ENCODE data around the gene EMC1.
A peak's percentile ranks its signal among the peaks of the same experiment; 100 is the strongest.

Gene EMC1

DNA sequence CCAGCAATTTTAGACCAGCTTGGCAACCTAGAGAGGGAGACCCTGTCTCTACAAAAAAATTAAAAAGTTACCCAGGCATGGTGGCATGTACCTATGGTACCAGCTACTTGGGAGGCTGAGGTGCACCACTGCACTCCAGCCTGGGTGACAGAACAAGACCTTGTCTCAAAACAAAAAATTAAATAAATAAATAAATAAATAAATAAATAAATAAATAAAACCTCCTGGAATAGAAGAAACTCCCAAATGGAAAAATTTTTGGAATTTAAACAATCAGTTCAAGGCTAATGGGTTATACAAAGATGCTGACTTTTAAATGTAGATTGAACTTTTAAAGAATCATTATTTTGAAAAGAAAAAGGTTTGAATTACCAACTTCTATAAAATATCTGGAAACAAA lies 63.5 kb downstream of the EMC1 start:
- DNase-seq = no peak

DNA sequence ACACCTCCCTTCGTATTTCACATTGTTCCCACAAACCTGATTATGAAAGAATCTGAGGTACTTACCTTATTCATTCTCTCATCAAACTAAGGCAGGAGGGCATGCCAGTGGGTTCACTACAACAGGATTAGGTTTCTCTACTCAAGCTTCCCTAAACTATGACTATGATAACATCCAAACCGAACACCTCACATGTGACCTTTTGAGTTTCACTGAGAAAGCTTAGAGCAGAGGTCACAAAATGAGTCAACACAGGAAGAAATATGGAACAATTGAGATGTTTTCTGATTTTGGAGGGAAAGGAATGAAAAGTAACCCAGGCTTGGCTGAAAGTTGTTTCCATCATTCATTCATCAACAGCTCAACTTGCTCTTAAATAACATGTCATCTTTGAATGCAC lies 65.3 kb downstream of the EMC1 start:
- no peak for DNase-seq

DNA sequence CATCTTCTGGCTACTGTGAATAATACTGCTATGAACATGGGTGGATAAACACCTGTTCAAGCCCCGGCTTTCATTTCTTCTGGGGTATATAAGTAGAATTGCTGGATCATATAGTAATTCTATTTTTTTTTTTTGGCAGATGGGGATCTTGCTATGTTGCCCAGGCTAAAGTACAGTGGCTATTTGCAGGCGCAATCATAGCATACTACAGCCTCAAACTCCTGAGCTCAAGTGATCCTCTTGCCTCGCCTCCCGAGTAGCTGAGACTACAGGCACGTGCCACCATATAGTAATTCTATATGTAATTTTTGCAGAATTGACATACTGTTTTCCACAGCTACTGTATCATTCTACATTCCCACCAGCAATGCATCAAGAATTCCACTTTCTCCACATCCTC lies 69.1 kb downstream of the EMC1 start:
- no peak for DNase-seq

DNA sequence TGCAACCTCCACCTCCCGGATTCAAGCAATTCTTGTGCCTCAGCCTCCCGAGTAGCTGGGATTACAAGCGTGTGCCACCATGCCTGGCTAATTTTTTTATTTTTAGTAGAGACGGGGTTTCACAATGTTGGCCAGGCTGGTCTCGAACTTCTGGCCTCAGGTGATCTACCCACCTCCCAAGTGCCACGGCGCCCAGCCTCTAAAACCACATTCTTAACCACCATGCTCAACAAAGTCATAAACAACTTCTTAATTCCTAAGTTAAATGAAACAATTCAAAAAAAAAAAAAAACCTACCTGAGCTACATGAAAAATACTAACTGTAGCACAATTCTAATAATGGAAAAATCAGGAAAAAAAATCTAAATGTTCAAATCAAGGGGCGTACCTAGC lies 71.1 kb downstream of the EMC1 start:
- peak in 1 of 6 experiments; percentile 2 for DNase-seq

DNA sequence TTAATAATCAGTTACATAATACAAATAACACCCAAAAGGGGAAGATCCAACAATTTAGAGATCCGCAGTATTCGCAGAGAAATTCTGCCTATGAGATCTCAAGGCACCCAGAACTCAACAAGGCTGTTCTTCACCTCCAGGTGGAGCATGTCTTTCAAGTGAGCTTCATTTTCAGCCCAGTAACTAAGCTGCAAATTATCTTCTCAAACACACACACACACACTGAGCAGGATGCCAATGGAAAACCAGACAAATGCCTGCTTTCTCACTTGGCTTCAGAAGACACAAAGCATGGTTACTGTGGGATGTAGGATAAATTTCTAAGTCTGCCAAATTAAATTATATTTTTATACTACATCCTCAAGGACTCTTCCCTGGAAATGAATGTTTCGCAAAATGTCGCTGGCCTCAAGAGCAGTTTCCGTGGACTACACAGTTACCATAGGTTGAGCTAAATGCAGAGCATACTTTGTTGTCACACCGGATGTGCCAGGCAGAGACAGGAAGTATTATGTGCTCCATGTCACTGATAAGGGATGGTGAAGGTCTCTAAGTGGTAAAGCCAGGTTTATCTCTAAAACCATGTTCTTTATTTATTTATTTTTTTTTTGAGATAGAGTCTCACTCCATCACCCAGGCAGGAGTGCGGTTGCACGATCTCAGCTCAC lies 71.6 kb downstream of the EMC1 start:
- peak in 5 of 6 experiments; percentile 12 to 74 (median 45) for DNase-seq

DNA sequence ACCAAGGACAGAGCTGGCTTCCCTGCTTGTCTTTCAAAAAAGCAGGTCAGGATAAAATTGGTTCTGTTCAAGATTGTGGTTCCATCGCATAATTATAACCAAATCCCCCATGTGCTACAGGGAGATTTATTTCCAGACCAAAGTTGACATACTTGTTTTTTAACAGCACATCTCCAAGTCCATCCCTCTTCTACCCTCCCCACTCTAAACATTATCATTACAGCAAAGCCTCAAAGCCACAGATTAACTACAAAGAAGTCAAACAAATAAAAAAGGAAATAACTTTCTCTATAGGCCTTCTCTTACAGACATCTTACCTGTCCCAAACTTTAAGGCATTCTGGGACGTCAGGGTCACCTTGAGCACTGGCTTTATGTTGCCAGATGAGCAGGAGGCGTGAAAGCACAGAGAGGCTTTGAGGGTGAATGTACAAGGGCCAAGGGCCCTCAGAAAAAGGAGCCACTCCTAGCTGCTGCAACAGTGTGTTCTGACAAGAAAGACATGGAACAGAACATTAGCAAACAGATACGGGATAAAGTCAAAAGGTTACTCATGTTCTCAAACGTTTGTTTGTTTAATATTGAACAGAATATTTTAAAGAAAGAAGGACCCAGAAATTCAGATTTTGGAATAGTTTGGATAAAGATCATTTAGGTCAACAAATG lies 72.5 kb downstream of the EMC1 start:
- DNase-seq = no peak

DNA sequence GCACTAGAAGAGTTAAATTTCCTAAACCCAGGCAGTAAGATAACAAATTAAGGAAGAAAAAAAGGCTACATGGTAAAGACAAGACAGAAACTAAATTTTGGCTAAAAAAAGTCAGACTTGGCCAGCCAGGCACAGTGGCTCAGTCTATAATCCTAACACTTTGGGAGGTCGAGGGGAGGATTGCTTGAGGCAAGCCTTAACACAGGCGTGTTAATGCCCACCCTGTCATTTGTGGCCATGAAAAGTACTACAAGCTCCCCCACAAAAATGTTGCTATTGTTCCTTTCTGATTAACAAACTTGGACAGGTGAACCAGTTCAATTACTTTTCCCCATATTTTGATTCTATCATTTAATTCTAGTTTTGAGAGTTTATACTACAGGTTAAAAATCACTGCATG lies 73.5 kb downstream of the EMC1 start:
- no peak for DNase-seq

DNA sequence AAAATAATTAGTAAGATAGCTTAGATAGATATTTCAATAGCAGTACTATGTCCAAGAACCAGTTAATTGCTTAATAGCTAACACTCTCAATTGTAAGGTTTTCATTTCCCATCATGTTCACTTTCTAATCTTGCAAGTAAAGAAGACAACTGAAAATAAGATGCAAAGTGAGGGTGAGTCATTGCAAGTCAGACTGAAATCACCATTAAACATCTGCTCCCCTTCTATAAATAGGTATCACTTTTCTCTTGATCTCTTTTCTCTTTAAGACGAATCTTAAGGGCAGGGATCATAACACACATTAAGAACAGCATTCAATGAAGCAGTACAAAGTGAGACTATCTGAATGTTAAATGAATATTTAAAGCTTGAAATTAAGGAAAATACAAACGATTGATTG lies 81.7 kb downstream of the EMC1 start:
- no peak for DNase-seq

DNA sequence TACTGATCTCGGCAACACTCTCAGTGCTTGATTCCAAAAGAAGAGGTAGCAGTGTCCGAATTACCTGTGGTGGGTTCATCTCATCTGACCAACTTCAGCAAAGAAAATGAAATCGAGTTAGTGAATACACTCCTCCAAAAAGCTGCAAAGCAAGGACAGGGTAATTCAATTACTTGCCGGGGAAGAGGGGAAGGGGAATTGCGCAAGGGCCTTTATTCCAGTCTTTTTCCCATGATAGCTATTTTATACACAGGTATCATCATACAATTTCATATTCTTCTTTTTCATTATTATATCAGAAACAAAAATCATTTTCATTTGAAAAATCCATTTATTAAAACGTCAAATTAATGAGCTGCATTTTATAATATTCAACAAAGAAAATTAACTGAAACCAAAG lies 84.2 kb downstream of the EMC1 start:
- DNase-seq = no peak

DNA sequence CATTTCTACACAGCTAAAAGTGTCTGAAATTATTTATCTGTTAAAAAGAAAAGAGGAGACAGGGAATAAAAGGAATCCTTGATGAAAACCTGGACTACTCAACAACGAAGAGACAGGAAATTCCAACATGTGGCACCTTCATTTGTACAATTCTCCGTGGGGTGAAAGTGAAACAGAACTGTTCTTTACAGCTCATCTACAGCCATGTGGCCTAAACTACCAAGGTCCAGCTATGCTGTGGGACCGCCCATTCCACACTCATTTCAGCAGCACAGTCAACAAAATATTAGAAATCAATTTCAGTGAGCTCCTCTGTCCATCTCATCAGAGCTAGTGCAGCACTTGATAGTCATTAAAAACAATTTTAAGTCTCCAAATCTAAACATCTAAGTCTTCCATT lies 85.3 kb downstream of the EMC1 start:
- DNase-seq = no peak
